Smooth muscle cell (in vitro differentiated cells): ENCODE measurements around the gene MUC2. TPM values are rescaled to one million over a fixed set of nuclear protein-coding genes. Genes with fewer than 3 reads are reported as not detected.

Experiments
- DNase-seq: peaks from one replicate; lab custom pipeline; 2025; ENCODE audit not compliant: unreplicated experiment; lab: John Stamatoyannopoulos, UW
- H2AFZ ChIP-seq: fragments of 200-600 bp; sonication (generic); 2 replicates; pipeline ENCODE4 v1.6.0; 2016; ENCODE audit warnings: antibody characterized with exemption, low read depth, mild to moderate bottlenecking
- H3F3A ChIP-seq: fragments of 200-600 bp; sonication (generic); 2 replicates; pipeline ENCODE4 v1.6.0; 2017; ENCODE audit warnings: antibody characterized with exemption, low read depth
- H3K27ac ChIP-seq: fragments of 200-600 bp; sonication (generic); 2 replicates; pipeline ENCODE4 v1.5.1; 2016; ENCODE audit warnings: low read depth, mild to moderate bottlenecking
- H3K27me3 ChIP-seq: fragments of 200-600 bp; sonication (generic); 2 replicates; pipeline ENCODE4 v1.6.1; 2016; ENCODE audit warnings: low read depth, mild to moderate bottlenecking
- H3K36me3 ChIP-seq: fragments of 200-600 bp; sonication (generic); 2 replicates; pipeline ENCODE4 v1.5.1; 2016; ENCODE audit warnings: low read depth
- H3K4me1 ChIP-seq: fragments of 200-600 bp; sonication (generic); 2 replicates; pipeline ENCODE4 v1.5.1; 2016; ENCODE audit warnings: low read depth
- H3K4me2 ChIP-seq: fragments of 200-600 bp; sonication (generic); 2 replicates; pipeline ENCODE4 v1.6.0; 2016; ENCODE audit warnings: mild to moderate bottlenecking
- H3K4me3 ChIP-seq: fragments of 200-600 bp; sonication (generic); 2 replicates; pipeline ENCODE4 v1.5.1; 2016; ENCODE audit warnings: mild to moderate bottlenecking
- H3K79me2 ChIP-seq: fragments of 200-600 bp; sonication (generic); 2 replicates; pipeline ENCODE4 v1.6.0; 2016; ENCODE audit warnings: low read depth, mild to moderate bottlenecking
- H3K9ac ChIP-seq: fragments of 200-600 bp; sonication (generic); 2 replicates; pipeline ENCODE4 v1.6.0; 2016; ENCODE audit warnings: low read depth
- H3K9me3 ChIP-seq: fragments of 200-600 bp; sonication (generic); replicated peaks from 2 replicates; pipeline ENCODE4 v1.5.1; 2016; ENCODE audit warnings: low read depth
- H4K20me1 ChIP-seq: fragments of 200-600 bp; sonication (generic); 2 replicates; pipeline ENCODE4 v1.6.0; 2016; ENCODE audit warnings: low read depth
- WGBS: methylation state at CpG from one replicate; pipeline ENCODE4 v1.1.7; 2016; ENCODE audit warnings: low lambda C conversion rate; 5-methylcytosine and 5-hydroxymethylcytosine counted together
- polyA plus RNA-seq: library from polyadenylated mRNA; unstranded; fragments of >200 nt; fragmentation: Nextera tagmentation; extraction: Ambion mirVana; gene quantifications from 2 replicates; pipeline ENCODE4 v1.2.1, GENCODE V29; 2016
- total RNA-seq: library from RNA; depleted of rRNA; stranded (reverse); fragments of >200 nt; gene quantifications from 2 replicates; pipeline ENCODE4 v1.2.3, GENCODE V29; 2014
- TF ChIP-seq, protein P1 (sequence below): fragments of 200-600 bp; sonication (generic); IDR thresholded peaks from 2 replicates; pipeline ENCODE4 v1.5.1; 2017; ENCODE audit warnings: borderline replicate concordance, mild to moderate bottlenecking, antibody characterized with exemption; ENCODE audit not compliant: insufficient read depth, poor library complexity, severe bottlenecking

Gene MUC2
- total and polyA plus RNA-seq, 2 experiments from 2014 or later = not detected

DNA sequence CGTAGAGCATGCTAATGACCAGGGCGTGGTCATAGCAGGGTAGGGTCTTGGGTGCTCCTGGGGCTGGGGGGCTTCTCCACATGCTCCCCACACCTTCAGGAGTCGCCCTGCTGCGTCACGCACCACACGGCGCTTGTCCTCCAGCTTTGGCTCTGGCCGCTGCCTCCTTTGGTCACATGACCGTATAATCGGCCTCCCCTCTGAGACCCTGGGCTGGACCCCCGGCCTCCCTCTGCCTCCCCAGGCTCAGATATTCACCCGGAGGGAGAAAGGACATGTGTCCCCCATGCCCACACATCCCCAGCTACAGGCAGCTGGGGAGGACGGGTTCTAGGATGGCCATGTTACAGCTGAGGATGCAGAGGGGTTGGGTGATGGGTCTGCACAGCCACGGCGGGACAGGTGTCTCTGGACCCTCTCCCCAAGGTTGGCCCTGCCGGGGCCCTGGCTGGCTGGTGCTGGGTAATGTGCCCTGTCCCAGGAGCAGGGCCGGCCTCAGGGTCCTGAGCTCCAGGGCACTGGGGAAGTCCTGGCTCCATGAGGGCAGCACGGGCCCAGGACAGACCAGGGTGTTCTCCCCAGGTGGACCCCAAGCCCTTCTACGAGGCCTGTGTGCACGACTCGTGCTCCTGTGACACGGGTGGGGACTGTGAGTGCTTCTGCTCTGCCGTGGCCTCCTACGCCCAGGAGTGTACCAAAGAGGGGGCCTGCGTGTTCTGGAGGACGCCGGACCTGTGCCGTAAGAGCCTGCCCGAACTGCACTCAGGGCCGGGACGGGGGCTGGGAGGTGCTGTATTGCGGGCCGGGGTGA lies 14.5 kb downstream of the MUC2 start:
- no peaks in the 10 kb centered on the region for H3K4me1 ChIP-seq
- no peaks in the 10 kb centered on the region for H3K79me2 ChIP-seq
- DNase-seq = no peak
- 97% methylated on average over 30 of the region's 33 CpGs for WGBS
- H2AFZ ChIP-seq = no peak overlapping the region
- TF ChIP-seq, protein P1, sequence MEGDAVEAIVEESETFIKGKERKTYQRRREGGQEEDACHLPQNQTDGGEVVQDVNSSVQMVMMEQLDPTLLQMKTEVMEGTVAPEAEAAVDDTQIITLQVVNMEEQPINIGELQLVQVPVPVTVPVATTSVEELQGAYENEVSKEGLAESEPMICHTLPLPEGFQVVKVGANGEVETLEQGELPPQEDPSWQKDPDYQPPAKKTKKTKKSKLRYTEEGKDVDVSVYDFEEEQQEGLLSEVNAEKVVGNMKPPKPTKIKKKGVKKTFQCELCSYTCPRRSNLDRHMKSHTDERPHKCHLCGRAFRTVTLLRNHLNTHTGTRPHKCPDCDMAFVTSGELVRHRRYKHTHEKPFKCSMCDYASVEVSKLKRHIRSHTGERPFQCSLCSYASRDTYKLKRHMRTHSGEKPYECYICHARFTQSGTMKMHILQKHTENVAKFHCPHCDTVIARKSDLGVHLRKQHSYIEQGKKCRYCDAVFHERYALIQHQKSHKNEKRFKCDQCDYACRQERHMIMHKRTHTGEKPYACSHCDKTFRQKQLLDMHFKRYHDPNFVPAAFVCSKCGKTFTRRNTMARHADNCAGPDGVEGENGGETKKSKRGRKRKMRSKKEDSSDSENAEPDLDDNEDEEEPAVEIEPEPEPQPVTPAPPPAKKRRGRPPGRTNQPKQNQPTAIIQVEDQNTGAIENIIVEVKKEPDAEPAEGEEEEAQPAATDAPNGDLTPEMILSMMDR = no peak
- H3K36me3 ChIP-seq = no peaks in the 10 kb centered on the region
- no peak overlapping the region for H3K9ac ChIP-seq
- no peak overlapping the region for H3K27ac ChIP-seq
- no peaks in the 10 kb centered on the region for H3F3A ChIP-seq
- H4K20me1 ChIP-seq = no peaks in the 10 kb centered on the region
- no peak overlapping the region for H3K4me3 ChIP-seq
- H3K27me3 ChIP-seq = no peaks in the 10 kb centered on the region
- no peaks in the 10 kb centered on the region for H3K9me3 ChIP-seq
- no peak overlapping the region for H3K4me2 ChIP-seq

DNA sequence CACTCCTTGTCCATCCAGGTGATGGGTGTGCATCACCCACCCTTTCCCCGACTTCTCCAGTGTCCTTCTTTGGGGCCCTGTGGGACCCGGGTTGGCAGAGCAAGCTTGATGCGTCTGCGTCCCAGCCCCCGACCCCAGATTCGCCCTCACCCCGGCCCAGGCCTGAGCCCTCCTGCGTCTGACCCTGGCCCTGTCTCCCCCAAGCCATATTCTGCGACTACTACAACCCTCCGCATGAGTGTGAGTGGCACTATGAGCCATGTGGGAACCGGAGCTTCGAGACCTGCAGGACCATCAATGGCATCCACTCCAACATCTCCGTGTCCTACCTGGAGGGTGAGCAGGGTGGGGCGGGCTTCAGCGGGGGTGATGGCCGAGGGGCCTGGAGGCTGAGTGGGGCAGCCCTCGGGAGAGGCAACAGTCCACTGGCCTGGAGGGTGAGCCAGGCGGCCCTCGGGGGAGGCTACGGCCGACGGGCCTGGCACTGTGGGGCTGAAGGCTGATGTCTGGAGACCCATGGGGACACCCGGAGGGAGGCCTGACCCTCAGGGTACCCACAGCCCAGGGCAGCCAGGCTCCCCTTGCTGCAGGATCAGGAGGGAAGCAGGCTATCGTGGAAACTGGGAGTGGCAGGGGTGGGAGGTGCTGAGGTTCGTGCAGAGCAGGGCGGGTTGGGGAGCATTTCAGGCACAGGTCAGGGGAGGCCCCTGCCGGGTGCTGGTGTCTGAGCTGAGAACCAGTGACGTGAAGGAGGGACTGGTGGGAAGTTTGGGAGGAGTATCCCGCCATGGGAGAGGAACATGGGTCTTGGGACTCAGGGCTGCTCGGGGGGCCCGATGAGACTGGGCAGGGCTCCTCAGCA lies 15.3 kb downstream of the MUC2 start:
- Histone ChIP-seq H2AFZ (no peak overlapping the region), H3K9me3 (no peaks in the 10 kb centered on the region), H3K27me3 (no peaks in the 10 kb centered on the region), H3K4me1 (no peaks in the 10 kb centered on the region), H3K79me2 (no peaks in the 10 kb centered on the region), H3K4me2 (no peak overlapping the region), H3K9ac (no peak overlapping the region), H4K20me1 (no peaks in the 10 kb centered on the region), H3F3A (no peaks in the 10 kb centered on the region), H3K4me3 (no peak overlapping the region), H3K27ac (no peak overlapping the region), H3K36me3 (no peaks in the 10 kb centered on the region)
- no peak for DNase-seq
- 90% methylated on average over 27 of the region's 31 CpGs for WGBS
- TF ChIP-seq, protein P1 = no peak

DNA sequence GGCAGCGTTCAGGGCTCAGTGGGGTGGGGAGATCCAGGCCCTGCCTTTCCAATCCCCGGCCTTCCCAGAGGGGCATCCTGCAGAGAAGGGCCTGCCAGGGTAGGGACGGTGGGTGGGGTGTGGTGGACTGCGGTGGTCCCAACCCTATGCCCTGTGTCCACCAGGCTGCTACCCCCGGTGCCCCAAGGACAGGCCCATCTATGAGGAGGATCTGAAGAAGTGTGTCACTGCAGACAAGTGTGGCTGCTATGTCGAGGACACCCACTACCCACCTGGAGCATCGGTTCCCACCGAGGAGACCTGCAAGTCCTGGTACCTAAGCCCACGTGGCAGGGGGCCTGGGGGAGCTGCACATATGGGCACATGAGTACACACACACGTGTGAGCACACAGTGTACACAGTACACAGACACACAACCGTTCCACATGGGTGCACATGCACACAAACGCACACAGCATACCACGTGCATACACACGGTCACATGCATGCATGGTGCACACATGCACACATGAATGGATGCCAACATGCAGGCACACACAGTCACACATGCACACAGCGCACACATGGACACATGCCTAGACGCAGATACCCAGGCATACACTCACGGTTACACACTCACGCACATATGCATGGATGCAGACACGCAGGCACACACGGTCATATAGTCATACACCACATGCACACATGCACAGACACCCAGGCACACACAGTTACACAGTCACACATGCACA lies 16.1 kb downstream of the MUC2 start:
- no peak overlapping the region for H3K4me3 ChIP-seq
- TF ChIP-seq, protein P1 = no peak
- no peaks in the 10 kb centered on the region for H3K27me3 ChIP-seq
- no peaks in the 10 kb centered on the region for H3K79me2 ChIP-seq
- no peaks in the 10 kb centered on the region for H3K4me1 ChIP-seq
- no peak for DNase-seq
- H2AFZ ChIP-seq = no peak overlapping the region
- WGBS = 96% methylated on average over 20 of the region's 20 CpGs
- H3K9me3 ChIP-seq = no peaks in the 10 kb centered on the region
- H3K4me2 ChIP-seq = no peak overlapping the region
- no peak overlapping the region for H3K9ac ChIP-seq
- H3K36me3 ChIP-seq = no peaks in the 10 kb centered on the region
- H3K27ac ChIP-seq = no peak overlapping the region
- no peaks in the 10 kb centered on the region for H3F3A ChIP-seq
- no peaks in the 10 kb centered on the region for H4K20me1 ChIP-seq
